Activated T-helper 1 cell treated with Interleukin-2 at 50 U/mL for 16 hours (primary cell): ENCODE measurements around the gene ZCWPW1.
A peak's percentile ranks its signal among the peaks of the same experiment; 100 is the strongest.
"Not testable (repeated sequence)": the region's sequence is repeated elsewhere in the genome, so short reads cannot be mapped to it uniquely, and the experiment has no call there.

Experiments
- DNase-seq: peaks from one replicate; pipeline ENCODE4 v3.0.0-alpha.2; 2020; ENCODE audit warnings: low read depth

The ZCWPW1 gene

DNA sequence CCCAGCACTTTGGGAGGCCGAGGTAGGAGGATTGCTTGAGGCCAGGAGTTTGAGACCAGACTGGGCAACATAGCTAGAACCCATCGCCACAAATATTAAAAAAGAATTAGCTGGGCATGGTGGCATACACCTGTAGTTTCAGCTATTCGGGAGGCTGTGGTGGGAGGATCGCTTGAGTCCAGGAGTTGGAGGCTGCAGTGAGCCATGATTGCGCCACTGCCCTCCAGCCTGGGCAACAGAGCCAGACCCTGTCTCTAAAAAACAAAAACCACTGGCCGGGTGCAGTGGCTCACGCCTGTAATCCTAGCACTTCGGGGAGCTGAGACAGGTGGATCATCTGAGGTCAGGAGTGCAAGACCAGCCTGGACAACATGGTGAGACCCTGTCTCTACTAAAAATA, 25.4 kb upstream of the ZCWPW1 start:
- DNase-seq: not testable (repeated sequence)

DNA sequence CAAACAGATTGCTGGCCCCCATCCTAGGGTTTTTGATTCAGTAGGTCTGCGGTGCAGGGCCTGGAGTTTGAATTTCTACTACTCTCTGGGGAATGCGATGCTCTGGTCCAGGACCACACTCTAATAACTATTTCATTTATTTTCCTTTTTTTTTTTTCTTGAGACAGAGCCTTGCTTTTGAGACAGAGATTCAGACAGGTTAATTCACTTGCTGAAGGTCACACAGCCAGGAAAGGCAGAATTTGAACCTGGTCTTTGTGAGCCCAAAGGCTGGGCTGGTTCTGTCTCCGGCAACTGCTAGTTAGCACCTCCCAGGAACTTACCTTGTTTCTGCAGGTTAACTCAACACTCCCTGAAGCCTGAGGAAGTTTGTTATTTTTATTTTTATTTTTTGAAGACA, 24.0 kb upstream of the ZCWPW1 start:
- DNase-seq: no peak

DNA sequence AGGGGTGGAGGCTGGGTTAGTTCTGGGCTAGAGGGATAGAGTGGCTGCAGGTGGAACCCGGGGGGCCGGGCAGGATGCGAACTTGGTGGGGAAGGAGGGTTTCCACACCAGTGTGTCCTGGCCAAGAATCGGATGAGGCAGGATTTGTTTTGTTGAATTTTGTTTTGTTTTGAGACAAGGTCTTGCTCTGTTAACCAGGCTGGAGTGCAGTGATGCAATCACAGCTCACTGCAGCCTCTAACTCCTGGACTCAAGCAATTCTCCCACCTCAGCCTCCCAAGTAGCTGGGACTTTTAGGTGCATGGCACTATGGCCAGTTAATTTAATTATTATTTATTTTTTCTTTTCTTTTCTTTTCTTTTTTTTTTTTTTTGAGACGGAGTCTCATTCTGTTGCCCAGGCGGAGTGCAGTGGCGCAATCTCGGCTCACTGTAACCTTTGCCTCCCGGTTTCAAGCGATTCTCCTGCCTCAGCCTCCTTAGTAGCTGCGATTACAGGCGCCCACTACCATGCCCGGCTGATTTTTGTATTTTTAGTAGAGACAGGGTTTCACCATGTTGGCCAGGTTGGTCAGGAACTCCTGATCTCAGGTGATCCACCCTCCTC, 20.8 kb upstream of the ZCWPW1 start:
- DNase-seq: no peak

DNA sequence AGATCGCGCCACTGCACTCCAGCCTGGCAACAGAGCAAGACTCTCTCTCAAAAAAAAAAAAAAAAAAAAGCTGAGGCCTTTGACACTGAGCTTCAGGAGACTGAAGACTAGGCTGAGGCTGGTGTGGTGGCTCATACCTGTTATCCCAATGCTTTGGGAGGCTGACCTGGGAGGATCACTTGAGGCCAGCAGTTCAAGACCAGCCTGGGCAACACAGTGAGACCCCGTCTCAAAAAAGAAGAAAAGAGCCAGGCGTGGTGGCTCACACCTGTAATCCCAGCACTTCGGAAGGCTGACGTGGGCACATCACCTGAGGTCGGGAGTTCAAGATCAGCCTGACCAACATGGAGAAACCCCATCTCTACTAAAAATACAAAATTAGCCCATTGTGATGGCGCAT, 18.9 kb upstream of the ZCWPW1 start:
- DNase-seq: not testable (repeated sequence)

DNA sequence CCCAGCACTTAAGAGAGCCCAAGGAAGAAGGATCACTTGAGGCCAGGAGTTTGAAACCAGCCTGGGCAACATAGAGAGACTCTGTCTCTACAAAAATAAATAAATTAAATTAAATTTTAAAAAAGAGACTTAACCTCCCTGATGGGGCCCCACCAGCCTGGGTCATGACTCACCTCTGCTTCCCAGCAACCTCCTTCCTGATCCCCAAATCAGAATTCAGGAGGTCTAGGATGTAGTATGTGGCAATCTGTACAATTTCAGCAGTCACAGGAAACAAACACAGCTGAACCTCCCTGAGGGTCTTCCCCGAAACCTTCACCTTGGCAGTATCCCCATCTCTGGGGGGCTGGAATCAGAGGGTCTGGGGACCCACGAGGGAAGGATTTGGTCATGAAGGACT, 17.5 kb upstream of the ZCWPW1 start:
- no peak for DNase-seq

DNA sequence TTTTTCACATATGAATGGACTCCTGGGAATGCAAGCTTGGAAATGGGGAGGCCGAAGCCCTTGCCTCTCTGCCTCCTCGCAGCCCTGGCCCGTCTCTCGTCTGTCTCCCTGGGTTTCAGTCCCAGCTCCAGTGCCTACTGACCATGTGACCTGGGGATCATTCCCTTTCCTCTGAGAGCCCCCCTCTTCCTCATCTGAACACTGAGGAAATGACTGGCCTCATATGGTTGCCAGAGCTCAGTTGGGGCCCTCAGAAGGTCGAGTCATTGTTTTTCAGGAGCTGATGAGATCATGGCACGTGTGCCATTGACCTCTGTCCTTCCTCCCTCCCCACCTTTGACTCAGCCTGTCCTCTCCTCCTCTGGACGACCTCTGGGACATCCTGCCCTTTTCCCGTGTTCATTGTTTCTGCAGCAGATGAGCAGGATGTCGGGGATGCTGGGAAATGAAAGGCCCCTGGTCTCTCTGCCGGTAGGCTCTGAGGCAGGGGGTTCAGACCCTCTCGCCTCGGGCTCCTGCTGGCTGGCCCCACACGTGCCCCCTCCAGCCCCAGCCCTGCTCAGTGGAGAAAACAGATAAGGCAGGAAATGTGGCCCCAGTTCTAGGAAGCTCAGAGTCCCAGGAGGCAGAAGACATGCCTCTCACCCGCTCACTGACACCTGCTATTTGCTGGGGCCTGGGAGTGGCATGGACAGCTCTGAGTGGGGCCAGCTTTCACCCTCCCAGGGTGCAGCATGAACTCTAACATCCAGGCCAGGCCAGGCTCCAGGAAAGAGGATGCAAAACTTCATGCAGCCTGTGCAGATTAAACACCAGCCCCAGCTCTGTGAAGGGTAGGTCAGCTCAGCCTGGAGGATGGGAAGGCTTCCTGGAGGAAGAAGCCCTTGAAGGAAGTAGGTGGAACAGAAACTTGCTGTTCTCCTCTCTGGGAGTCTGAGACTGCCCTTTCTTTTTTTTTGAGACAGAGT, 16.1 kb upstream of the ZCWPW1 start:
- no peak for DNase-seq

DNA sequence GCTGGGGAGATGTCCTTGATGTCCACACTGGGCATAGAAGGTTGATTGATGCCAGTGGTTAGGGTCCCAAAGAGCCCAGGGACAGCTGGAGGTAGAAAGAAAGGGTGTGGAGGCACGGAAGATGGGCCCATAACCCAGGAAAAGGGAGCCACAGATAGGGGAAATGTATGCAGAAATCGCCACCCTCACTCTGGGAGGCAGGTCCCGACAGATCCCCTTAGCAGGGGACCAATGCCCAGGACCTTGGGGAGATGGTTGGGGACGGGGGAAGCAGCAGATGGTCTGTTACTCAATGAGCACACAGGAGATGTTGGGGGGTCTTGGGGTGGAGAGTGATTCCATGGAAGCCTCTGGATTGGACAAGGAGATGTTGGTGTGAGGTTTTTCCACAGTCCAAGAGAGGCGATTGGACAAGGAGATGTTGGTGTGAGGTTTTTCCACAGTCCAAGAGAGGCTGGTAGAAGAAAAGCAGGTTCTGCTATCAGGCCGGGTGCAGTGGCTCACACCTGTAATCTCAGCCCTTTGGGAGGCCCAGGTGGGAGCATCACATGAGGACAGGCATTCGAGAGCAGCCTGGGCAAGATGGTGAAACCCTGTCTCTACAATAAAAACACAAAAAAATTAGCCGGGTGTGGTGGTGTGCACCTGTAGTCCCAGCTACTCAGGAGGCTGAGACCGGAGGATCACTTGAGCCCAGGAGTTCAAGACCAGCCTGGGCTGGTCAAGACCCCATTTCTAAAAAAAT, 14.8 kb upstream of the ZCWPW1 start:
- no peak for DNase-seq

DNA sequence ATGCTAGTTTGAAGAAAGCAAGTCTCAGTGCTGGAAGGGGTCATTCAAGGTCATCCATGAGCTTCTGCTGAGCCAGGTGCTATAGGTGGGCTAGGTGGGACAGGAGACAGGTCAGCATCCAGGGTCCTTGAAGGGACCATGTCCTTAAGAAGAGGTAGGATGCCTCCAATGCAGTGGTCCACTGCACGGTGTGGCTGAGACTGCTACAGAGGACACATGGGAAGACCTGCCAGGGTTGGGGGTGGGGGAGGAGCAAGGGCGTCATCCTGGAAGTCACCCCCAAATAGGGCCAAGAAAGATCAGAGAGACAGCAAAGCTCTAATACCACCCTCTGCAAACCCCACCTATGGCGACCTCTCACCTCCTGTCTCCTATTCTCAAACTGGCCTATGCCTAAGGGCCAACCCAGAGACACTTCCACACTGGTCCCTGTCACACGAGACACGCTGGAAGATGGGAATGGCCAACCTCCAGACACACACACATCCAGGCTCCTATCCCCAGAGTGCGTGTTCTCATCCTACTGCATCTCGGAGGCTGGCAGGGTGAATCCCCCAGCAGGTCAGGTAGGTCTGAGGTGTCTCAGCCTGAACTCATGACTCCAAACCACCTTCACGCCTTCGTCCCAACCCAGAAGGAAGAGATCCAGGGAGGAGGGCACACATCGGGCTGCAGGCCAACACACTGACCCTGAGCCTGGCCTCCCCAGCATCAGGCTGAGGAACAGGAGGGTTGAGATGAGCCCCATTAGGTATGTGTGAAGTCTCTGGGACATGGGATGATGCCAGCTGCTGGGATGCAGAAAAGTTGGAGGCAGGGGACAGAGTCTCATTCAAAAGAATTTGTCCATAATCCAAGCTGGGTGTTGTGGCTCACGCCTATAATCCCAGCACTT, 13.4 kb upstream of the ZCWPW1 start:
- DNase-seq: no peak

DNA sequence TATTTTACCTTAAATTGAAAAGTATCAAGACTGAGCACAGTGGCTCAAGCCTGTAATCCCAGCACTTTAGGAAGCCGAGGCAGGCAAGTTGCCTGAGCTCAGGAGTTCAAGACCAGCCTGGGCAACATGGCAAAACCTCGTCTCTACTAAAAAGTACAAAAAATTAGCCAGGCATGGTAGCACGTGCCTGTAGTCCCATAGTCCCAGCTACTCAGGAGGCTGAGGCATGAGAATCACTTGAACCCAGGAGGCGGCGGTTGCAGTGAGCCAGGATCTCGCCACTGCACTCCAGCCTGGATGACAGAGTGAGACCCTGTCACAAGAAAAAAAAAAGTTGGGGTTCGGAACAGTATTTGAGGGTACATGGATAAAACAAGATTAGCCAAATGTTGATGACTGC, 10.7 kb upstream of the ZCWPW1 start:
- DNase-seq: not testable (repeated sequence)

DNA sequence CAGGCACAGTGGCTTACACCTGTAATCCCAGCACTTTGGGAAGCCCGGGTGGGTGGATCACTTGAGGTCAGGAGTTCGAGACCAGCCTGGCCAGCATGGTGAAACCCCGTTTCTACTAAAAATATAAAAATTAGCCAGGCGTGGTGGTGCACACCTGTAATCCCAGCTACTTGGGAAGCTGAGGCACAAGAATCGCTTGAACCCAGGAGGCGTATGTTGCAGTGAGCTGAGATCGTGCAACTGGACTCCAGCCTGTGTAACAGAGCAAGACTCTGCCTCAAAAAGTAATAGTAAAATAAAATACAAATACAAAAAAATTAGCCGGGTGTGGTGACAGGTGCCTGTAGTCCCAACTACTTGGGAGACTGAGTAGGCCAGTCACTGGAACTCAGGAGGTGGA, 10.2 kb upstream of the ZCWPW1 start:
- not testable (repeated sequence) for DNase-seq

DNA sequence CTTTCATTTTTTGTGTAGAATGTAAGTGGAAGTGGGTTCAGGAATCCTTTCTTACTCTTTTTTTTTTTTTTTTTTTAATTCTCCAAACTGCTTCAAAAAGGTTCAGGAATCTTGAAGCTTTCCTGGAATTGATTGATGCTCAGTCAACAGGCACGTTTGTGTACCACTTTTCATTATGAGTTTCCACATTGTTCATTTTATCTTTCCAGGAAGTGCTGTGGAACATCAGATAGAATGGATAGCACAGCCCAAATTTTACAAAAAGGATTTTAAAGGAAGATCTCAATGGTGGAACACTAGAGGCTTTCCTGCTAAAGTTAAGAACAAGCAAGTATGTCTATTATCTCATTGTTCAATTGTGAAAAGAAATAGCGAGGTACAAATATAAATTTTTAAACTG, 9.7 kb upstream of the ZCWPW1 start:
- DNase-seq: no peak

DNA sequence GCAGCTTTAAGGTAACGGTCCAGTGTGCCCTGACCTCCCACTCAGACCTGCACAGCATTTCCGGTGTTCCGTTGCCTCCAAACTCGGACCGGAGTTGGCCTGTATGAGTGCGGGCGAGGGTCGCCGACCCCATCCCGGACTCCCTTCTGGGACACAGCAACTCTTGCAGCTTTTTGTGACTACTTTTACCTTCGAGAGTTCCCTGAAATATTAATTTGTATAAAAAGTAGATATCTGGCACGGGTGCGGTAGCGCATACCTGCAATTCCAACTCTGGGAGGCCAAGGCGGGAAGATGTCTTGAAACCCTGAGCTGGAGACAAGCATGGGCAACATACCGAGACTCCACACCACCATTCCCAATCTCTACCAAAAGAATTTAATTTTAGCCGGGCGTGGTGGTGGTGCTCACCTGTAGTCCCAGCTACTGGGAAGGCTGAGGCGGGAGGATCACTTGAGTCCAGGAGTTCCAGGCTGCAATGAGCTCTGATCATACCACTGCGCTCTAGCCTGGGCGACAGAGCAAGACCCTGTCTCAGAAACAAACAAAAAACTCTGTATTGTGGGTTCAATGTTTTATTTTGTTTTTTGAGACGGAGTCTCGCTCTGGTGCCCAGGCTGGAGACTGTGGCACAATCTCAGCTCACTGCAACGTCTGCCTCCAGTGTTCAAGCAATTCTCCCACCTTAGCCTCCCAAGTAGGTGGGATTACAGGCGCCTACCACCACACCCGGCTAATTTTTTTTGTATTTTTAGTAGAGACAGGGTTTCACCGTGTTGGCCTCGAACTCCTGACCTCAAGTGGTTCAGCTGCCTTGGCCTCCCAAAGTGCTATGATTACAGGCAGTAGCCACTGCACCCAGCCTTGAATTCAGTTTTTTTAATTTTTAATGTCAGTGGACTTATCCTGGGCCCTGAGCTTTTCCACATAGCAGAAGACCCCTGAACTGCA, 8.9 kb upstream of the ZCWPW1 start:
- no peak for DNase-seq

DNA sequence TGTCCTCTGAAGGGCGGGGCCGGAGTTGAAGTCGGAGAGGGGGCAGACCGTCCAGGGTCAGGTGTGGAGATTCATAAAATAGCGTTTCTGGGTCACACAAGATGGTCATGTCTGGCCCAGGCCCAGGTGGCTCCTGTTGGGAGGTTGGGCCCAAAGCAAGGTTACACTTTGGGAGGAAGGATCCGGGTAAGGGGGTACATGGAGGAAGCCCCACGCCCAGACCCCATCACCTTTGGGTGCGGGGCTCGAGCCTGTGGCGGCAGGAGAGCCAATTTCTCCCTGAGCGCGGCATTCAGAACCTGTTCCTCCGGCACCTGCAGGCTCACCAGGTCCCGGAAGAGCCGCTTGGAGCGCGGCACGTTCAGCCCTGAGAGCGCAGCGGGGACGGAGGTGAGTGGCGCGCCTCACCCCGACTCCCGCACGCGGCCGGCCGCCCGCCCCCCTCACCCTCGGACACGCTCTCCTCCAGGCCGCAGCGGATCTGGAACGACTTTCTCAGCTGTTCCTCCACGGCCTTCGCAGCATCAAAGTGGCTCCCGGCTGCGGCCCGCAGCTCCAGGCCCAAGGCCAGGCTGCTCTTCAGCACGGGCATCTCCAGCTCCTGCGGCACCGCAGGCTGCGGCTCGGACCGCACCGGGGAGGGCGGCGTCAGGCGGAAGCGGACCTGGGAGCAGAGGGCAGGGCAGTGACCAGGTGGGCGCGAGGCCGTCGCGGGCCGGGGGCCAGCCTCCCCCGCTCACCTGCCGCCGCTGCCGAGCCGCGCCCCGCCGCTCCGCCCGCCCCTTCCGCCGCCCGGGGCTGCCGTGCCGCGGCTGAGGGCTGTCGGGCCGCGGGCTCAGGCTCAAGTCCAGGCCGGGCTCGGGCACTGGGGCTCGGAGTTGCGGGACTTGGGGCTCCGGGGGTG, 7.2 kb upstream of the ZCWPW1 start:
- peak; percentile 42 for DNase-seq

DNA sequence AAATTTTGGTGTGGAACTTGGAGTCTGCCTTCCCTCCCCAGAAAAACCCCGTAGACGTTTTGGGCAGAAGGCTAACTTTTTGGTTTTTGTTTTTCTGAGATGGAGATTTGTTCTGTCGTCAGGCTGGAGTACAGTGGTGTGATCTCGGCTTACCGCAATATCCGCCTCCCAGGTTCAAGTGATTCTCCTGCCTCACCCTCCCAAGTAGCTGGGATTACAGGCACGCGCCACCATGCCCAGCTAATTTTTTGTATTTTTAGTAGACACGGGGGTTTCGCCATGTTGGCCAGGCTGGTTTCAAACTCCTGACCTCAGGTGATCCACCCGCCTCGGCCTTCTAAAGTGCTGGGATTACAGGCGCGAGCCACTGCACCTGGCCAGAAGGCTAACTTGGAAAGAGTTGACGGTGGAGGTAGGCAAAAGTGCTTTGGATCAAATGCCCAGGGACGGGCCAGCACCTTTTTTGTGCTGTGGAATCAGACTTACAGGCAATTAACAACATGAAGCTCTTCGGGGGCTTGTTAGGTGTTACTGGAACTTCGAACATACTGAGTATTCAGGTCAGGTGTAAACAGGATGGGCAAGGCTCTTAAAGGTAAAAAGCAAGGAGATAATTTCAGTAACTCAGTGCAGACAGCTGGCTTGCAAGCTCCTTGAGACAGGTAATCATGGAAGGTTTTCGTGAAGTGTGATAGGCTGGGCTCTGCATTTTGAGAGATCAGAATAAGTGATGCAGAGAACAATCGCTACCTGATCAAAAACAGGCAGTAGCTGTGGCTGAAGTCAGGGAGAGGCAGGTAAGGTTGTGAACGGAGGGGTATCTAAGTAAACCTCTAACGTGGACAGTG, 6.0 kb upstream of the ZCWPW1 start:
- DNase-seq: no peak

DNA sequence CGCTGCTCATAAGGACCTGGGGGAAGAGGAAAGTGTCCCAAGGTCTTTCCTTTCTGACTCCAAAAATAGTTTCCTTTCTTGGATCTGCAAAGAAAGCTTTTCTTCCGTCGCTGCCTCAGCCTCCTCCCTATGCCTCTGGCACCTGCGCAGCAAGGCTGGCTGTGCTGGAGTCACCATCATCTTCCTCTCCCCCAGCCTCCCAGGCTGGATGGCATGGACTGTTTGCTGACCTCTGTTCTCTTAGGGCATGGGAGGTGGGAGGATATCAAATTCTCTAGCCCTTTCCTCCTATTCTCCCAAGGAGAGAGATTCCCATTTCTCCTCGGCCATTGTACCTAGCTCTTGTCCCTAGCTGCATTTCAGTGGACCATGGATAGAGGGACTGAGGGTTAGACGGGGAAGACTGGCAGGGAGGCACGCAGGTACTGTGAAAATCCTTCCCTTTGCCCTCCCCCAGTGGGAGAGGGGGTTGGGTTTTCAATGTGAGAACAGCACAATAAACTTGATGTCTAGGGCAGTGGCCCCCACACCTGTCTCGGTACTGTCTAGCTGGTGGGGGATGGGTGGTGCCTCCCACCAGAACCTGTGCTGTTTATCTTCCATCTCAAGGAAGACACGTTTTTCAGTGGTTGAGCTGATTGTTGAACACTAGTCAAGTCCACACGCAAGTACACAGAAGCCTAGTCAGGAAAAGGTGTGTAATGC, 5.2 kb upstream of the ZCWPW1 start:
- no peak for DNase-seq

DNA sequence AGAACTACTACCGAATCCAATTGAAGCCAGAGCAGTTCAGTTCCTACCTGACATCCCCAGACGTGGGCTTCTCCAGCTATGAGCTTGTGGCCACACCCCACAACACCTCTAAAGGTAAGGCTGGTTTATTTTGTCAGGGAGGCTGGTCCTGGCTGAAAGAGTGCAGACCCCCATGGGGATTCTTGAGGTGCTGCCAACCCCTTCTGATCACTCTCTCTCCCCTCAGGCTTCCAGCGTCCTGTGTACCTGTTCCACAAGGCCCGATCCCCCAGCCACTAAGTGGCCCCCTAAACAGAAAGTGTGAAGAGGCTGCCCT, 4.7 kb upstream of the ZCWPW1 start:
- DNase-seq: no peak

DNA sequence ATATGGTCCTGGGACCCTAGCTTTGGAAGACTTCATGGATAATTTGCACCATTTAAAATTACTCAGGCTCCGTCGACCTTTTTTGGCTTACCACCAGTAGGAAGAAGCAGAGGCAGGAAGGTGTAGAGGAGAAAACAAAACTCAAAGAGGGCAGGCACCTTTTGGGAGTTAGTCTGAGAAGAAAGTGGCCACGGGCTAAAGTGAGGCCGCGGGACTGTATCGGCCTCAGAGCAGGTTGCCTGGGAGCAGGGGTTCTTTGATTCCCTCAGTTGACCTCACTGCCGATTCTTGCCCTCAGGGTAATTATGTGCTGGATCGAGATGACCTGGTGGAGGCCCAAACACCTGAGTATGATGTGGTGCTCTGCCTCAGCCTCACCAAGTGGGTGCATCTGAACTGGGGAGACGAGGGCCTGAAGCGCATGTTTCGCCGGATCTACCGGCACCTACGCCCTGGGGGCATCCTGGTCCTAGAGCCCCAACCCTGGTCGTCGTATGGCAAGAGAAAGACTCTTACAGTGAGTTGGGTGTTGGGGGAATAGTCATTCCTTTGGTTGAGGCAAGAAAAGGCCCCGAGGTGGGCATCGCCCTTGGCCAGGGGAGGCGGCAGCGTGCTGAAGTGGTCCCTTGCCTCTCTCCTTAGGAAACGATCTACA, 4.2 kb upstream of the ZCWPW1 start:
- no peak for DNase-seq

DNA sequence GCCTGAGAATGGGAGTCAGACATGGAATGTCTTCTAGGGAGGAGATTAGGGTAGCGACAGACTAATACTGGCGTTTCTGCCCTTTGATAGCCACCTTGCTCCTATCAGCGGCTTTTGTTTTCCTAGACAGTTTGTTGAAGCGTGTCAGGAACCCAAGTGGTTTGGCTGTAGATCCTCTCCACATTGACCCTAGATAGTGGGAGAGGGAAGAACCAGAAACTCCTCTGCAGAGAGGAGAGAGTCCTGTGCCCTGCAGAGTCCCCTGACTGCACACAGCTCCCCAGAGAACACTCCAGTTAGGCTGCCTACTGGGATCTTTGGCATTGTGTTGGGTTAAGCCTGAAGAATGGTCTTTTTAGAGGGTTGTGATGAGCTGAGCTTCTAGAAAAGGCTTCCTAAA, 3.5 kb upstream of the ZCWPW1 start:
- no peak for DNase-seq
